Fibroblast of the conjunctiva (primary cell): ENCODE data around the gene GNG8.
"Not testable (repeated sequence)": the region's sequence is repeated elsewhere in the genome, so short reads cannot be mapped to it uniquely, and the experiment has no call there.

Experiments used
- DNase-seq: peaks from one replicate; pipeline ENCODE4 v3.0.0-alpha.2; 2010; ENCODE audit warnings: low read depth

Gene GNG8

DNA sequence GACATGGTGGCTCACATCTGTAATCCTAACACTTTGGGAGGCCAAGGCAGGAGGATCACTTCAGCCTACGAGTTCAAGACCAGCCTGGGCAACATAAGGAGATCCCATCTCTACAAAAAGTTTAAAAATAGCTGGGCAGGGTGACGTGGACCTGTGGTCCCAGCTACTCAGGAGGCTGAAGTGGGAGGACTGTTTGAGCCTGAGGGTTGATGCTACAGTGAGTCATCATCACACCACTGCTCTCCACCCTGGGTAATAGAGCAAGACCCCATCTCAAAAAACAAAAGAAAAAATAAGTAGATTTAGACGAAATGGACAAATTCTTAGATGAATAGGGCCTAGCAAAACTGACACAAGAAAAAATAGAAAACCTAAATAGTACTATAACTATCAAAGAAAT lies 10.4 kb upstream of the GNG8 start:
- DNase-seq, result no peak

DNA sequence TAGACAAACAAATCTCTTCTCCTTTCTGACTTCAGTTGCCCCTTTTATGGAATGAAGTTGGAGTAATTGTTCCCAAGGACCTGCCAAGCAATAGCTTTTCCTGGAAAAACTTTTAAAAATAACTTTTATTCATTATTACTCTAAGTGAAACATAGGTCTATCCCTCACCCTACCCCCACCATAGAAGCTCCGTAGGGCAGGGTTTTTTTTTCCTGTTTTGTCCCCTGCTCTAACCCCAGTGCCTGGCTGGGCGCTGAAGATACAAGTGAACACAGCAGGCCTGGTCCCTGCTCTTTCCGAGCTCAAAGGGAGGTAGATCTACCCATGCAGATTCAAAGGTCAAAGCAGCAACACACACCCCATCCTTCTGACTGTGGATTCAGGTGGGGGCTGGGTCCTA lies 8.7 kb upstream of the GNG8 start:
- DNase-seq, result no peak

DNA sequence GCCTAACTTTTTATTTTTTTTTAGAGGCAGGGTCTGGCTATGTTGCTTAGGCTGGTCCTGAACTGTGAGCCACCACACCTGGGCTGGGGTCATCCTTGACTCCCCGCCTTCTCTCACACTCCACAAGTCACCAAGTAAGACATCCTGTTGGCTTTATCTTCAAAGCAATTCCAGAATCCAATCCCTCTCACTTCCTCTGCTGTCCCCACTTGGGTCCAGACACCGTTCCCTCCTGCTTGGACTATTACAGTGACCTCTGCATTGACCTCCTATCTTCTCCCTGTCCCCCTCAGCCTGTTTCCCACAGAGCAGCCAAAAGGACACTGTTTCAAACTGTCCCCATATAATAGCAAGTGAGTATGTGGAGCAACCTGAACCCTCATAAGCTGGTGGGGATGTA lies 4.7 kb upstream of the GNG8 start:
- no peak for DNase-seq

DNA sequence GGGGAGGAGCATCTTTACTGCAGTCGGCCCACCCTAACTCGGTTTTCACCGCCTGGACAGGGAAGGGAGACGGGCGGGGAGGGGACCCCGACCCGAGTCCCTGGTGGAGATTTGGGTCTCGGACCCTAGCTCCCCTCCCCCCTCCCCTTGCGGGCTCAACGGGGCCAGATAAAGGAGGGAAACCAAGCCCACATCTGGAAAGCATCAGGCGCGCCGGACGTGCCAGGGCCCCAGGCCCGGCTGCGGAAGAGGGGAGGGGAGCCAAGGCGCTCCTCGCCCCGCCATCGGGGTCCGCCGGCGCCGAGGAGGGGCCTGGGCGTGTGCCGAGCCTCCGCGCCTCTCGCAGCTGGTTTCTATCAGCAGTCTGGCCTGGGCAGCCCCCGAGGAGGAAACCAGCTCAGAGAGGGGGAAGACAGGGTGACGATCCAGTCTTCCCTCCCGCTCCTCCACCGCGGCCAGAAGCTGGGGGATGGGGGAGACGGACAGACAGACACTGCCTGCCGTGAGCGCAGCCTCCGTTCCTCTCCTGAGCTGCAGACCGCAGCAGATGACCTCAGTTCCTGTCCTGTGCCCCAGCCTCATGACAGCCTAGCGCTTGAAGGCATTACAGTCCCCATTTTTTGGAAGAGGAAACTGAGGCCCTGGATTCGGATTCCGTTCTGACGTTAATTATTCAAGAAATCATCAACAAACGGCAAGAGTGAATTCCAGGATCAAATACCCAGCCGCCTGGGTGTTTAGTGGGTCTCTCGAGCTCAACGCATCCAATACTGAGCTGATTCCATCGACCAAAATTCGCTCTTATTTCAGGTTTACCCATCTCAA lies 3.6 kb upstream of the GNG8 start:
- peak; percentile 65 for DNase-seq

DNA sequence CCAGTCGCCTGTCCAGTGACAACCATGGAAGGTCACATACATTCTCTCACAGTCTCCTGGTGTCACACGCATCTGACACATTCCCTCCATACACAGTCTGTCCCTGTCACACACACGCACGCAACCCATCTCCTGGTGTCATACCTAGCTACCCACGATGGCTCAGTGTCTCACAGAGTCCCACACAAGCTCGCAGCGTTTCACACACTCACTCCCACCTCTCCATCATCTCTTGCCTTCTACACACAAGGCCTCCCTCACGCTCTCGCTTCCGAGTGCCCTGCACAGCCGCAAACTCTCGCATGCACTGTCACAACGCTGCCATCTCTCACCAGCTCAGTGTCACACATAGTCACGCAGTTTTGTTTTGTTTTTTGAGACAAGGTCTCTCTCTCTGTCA lies 1.2 kb upstream of the GNG8 start:
- DNase-seq, result no peak

DNA sequence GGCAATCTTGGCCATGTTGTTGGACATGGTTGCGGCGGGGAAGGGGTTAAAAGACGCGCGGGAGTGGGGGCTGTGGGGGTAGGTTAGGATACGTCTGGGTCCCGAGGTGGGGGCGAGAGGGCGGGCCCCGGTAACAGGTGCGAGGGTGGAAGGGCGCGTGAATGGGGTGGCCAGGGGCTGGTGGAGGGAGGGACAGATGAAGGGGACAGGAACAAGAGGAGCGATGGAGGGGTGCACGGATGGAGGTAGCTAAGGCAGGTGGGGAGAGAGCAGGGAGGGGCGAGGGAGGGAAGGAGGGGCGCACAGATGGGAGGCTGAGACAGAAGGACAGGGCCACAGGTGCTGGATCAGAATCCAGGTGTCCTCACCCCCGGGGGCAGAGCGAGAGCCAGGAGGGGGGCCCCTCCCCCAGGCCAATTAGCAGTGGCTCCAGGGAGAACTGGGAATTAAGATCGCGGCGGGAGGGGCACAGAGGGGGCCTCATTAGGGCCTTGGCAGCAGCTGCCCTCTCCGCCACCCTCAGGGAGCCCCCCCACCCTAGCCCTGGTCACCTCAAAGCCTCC lies 1.3 kb downstream of the GNG8 start:
- DNase-seq, result no peak

DNA sequence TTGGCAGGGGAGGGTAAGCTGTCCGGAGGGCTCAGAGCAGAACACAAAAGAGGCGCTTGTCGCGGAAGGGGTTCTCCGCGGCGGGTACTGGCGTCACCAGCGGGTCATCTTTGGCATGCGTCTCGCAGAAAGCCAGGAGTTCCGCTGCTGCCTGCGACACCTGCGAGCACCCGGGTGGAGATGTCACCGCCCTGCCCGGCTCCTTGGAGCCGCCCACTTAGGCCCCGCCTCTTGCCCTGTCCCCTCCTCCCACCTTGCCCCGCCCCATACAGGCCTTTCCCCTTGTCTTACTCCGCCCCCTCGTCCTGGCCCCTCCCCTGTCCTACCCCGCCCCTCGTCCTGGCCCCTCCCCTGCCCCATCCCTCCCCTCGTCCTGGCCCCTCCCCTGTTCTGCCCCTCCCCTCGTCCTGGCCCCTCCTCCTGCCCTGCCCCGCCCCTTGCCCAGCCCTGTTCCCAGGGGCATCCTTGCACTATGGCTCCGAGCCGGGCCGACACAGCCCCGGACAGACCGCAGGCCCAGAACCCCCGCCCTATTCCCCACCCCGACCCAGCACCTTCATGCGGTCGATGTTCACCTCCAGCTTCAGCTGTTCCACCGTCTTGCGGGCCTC lies 1.9 kb downstream of the GNG8 start:
- peak; percentile 75 for DNase-seq

DNA sequence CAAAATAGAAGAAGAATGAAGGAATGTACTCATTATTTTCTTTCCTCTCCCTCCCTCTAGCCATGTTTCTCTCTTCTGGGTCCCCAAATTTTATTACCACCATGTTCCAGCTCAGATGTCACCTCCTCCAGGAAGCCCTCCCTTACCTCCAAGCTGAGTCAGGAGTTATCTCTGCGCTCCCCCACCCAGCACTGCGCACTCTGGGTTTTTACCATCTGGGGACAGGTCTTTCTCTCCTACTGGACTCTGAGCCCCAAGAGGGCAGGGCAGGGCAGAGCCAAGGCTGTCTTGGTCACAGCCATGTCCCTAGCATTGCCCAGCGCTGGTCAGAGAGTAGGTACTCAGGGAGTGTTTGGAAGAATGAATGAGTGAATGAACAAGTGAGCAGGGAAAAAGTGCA lies 2.9 kb downstream of the GNG8 start:
- no peak for DNase-seq

DNA sequence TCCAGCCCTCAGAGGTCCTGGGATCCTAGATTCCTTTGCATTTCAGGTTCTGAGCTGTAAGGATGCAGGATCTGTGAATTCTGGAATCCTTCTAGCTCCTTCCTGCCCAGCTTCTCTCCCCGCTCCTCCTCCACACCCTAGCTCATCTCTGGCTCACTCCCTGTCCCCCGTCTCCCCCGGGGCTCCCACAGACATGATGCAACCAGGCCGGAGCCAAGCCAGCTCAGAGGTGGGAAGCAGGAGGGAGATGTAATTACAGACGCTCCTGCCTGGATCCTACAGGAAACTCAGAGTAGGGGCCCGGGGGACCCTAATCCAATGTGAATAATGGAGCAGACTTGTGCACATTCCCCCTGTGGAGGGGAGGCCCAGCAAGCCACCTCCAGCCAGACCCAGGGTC lies 4.5 kb downstream of the GNG8 start:
- DNase-seq, result no peak

DNA sequence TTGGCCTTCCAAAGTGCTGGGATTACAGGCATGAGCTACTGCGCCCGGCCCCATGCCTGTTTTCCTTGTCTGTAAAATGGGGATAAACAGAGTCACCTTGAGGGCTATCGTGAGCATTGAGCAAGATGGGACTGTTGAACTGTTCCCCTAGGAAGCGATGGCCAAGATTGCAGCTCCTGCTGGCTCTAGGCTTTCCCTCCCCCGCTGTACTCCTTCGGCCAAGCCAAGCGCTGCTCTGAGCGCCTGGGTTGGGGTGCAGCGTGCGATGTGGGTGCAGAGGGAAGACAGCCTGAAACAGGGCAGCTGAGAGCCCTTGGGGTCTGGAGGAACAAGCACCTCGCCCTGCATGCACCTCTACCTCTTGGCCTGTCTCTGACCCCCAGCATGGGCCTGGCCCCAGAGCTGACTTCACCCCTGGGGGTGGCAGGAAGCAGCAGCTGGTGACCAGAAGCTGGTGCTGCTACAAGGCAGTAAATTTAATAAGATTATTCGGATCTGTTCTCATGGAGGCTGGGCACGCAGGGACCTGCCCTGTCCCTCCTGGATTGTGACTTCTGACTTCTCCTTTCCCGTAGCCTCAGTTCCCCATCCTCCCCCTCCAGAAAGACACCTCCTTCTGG lies 5.3 kb downstream of the GNG8 start:
- no peak for DNase-seq

DNA sequence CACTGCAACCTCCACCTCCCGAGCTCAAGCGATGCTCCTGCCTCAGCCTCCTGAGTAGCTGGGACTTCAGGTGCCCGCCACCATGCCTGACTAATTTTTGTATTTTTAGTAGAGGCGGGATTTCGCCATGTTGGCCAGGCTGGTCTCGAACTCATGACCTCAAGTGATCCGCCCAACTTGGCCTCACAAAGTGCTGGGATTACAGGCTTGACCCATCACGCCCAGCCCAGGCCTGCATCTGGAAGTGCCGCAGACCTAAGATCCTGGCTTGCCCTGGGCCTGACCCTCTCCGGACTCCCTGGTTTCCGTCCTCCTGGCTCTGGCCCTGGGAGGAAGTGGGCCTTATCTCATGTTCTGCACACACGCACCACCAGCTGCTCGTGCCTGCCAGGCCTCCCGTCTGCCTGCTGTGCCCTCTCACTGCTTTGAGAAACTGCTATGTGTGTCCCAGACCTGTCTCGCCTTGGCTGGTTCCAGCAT lies 6.4 kb downstream of the GNG8 start:
- no peak for DNase-seq

DNA sequence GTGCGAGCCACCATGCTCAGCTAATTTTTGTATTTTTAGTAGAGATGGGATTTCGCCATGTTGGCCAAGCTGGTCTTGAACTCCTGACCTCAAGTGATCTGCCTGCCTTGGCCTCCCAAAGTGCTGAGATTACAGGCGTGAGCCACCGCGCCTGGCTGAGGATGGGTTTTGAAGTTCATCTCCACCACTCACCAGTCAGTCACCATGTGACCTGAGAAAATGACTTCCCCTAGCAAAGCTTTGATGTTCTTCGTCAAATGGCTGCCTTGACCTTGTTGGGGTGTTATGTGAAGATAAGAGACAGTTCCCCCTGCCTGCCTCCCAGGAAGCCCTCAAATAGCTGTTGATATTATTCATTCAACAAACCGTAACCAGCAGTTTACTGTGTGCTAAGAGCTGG lies 7.0 kb downstream of the GNG8 start:
- not testable (repeated sequence) for DNase-seq

DNA sequence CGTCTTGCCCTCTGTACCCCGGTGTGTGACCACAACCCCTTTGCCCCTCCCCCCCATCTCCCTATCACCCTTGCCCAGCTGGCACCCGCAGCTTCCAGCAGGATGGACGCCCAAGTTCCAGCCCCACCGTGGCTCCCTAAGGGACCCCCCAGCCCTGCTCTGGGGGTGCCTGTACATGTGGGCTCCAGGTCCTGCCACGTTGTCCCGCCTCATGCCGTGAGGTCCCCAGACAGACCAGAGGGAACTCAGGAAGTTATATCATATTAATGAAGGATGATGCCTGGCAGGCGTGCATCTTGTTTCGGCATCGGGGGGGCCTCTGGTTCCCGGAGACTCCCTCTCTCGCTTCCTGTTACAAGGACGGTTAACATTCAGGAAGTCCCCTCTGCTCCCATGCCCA lies 9.6 kb downstream of the GNG8 start:
- no peak for DNase-seq

DNA sequence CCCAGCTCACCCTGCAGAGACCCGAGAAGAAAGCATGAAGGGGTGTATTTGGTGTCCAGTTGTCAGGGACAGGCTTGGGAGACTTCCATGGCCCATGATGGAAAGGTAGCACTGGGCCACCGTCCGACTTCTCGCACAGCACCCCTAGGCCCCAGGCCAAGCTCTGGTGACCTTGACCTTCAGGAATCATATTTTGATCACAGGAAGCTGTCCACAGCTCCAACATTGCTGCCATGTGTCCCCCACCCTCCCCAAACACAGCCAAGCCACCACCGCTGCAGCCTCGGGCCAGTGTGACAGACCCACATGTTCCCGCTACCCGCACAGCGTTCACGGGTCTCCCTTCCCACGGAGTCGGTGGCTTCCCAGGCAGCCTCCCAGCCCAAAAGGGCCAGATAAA lies 10.3 kb downstream of the GNG8 start:
- no peak for DNase-seq

DNA sequence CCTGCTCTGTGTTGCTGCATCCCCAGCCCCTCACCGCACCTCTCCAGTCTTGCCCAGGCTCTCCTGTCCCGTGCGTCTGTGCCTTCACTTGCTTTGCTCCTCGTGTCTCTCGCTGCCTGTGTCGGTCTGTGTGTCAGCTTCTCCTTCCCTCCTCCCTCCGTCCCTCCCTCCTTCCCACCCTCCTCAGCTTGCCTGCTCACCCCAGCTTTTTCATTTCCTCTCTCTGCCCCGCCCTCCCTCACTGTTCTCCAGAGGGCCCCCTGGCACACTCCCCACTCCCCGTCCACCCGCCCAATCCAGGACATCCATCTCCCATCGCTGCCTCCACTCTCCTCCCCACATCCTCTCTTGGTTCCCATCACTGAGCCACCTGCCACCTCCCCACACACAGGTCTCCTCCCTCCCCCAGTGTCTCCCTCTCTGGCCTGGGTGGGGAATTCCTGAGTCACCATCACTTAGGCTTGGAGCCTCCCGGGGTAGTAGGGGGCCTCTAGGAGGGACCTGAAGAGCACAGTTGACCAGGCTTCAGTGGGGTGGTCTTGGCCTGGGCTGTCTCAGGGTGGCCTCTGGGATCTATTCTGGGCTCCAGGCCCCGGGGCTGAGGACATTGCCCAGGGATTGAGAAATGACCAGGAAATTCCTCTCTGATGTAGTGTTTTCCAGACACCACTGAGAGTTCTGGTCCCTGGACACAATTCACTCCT lies 10.9 kb downstream of the GNG8 start, which contains the start of gene PTGIR:
PTGIR (minus strand) TSS at position 132 of the 704 bp plus-strand sequence. CDS start 864 bp downstream, outside the sequence.
- no peak for DNase-seq

DNA sequence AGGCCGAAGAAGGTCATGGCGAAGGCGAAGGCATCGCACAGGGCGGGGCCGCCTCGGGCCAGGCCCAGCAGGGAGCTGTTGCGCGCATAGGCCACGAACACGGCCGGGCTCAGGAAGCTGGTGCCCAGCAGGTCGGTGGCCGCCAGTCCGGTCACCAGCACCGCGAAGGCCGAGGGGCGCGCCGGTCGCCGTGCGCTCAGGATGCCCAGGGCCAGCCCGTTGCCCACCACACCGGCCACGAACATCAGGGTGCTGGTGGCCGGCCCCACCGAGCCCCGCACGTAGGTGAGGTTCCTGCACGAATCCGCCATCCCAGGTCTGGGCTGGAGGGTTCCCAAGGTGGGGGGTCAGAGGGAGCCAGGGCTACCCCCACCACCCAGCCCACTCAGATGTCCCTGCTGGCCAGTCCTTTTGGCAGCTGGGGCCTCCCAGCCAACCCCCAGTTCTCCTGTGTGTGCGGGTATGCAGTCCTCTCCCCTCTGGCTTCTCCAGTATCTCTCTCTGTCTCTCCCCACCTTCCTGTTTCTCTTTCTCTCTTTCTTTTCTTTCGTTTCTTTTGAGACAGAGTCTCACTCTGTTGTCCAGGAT lies 12.0 kb downstream of the GNG8 start:
- DNase-seq, result no peak

DNA sequence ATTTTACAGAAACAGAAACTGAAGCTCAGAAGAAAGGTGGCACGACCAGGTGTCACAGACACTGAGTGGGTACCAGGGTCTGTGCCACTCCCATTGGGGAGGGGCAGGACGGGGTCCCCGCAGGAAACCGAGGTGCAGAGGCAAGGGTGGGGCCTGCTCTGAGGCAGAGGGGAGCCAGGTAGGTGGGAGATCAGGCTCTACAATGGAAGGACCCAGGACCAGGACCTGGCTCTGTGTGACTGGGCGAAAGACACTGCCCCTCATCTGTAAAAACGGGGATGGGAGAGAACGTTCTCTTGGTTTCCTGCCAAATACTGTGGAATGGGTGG lies 13.9 kb downstream of the GNG8 start:
- DNase-seq, result no peak

DNA sequence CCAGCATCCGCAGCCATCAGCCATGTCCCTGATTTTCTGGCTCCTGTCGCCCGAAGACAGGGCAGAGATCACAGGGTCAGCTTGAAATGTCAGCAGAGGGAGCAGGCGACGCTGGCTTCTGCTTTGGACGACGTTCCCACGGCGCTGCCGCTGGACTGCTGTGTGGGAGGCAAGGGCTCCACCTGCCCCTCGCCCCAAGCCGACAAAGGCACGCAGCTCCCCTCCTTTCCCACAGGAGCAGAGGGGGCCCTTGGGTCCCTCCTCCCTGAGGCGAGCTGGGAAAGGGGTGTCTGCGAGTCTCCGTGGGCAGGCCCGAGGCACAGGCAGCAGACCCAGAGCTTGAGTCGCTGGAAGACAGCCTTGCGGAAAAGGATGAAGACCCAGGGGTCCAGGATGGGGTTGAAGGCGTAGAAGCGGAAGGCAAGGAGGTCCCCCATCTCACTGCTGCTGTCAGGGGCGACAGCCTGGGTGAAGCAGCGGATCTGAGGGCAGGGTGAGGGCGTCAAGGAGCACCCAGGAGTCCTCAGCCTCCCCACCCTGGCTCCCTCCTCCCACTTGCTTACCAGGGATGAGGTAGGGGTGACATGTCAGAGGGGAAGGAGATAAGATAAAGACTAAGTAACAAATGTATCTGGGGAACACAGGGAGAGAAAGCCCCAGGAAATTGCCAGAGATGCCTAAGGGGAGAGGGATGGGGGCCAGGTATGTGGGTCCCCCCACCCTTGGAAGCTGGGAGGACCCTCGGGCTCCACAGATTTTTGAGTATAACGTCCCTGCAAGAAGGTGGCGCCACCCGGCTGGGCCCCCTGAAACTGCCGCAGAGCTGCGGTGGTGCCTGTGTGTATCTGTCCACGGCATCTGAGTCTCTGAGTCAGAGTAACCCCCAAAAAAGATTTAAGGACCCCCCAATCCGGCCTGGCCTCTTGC lies 14.5 kb downstream of the GNG8 start:
- DNase-seq, result no peak

DNA sequence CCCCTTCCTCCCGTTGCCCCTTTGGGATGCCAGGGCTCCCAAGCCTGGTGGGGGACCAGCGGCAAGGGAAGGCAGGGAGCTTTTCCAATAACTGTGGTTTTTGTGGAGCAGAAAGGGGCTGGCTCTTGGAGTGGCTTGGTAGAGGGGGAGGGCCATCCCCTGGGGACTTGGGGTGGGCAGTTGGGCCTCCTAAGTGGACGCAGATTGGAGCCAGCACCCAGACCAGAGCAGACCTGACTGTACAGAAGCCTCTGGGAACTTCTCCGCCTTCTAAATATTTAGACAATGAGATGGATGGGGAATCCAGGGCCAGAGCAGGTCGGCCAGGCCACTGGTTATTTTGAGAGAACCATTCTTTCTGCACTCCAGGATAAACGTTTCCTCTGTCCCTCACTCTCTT lies 15.3 kb downstream of the GNG8 start:
- DNase-seq, result no peak

DNA sequence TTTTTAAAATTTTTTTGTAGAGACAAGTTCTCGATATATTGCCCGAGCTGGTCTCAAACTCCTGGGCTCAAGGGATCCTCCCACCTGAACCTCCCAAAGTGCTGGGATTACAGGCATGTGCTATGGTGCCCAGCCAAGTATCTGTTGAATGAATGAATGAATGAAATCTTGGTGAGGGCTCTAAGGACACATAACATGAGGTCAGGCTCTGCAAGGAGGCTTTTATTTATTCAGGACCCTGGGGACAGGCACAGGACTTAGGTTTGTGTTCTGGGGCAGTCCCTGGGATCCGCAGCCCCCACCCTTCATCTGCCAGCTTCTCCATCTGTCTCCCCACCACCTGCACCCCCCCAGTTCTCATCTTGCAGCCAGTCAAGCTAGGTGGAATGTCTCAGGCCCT lies 15.7 kb downstream of the GNG8 start:
- no peak for DNase-seq

DNA sequence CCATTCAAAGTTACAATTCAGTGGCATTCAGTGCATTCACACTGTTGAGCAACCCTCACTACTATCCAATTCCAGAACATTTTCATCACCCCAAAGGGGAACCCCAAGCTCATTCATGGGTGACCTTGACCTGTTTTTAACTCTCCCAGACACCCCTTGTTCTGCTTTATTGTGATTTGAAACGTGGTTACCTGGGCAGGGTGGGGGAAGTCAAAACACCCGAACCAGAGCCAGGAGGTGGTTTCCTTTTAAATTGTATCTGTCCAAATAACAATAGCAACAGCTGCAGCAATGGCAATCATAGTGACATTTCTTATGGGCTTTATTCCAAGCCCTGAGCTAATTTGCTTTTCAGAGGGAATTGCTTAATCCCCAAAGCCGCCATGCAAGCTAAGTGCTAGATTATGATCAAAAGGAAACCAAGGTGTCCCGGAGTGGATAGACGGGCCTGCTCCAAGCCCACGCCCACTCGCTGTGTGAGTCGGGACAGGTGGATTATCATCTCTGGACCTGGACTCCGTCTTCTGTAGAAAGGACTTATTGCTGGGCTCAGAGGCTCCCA lies 17.3 kb downstream of the GNG8 start:
- DNase-seq, result no peak
